Spleen (tissue), 11 donors: ENCODE data around the gene VASN. TPM values are rescaled to one million over a fixed set of nuclear protein-coding genes. Genes with fewer than 3 reads are reported as not detected.

ENCODE experiments used
- DNase-seq: peaks from one replicate; pipeline ENCODE4 v3.0.0-alpha.2; 2020
- H3K27ac ChIP-seq, 8 donors: fragments of 200-600 bp; sonication (generic) in 7 of 8; 1 replicate in 4 of 8; 2 replicates in 4 of 8; pipeline versions ENCODE4 v1.5.0 to v1.8.0; 2016 to 2021; ENCODE audit warnings: inconsistent platforms in 4 of 8, mild to moderate bottlenecking in 4 of 8, moderate library complexity in 1 of 8
- H3K27me3 ChIP-seq, 7 donors: fragments of 200-600 bp; sonication (generic) in 6 of 7; replicated peaks in 1 of 7; 1 replicate in 4 of 7; 2 replicates in 3 of 7; pipeline versions ENCODE4 v1.5.0 to v1.8.0; 2016 to 2021; ENCODE audit warnings: inconsistent platforms in 3 of 7, mild to moderate bottlenecking in 1 of 7
- H3K36me3 ChIP-seq, 6 donors: fragments of 200-600 bp; sonication (generic) in 5 of 6; 1 replicate in 4 of 6; 2 replicates in 2 of 6; pipeline versions ENCODE4 v1.5.0 to v1.8.0; 2016 to 2021; ENCODE audit warnings: inconsistent platforms in 2 of 6
- H3K4me1 ChIP-seq, 6 donors: fragments of 200-600 bp; sonication (generic) in 5 of 6; 1 replicate in 3 of 6; 2 replicates in 3 of 6; pipeline versions ENCODE4 v1.5.0 to v1.8.0; 2016 to 2021; ENCODE audit warnings: inconsistent platforms in 3 of 6
- H3K4me3 ChIP-seq, 8 donors: fragments of 200-600 bp; sonication (generic) in 7 of 8; 1 replicate in 4 of 8; 2 replicates in 4 of 8; pipeline versions ENCODE4 v1.5.0 to v1.8.0; 2016 to 2021; ENCODE audit warnings: inconsistent platforms in 4 of 8, mild to moderate bottlenecking in 4 of 8, moderate library complexity in 2 of 8
- H3K9me3 ChIP-seq, 8 donors: fragments of 200-600 bp; sonication (generic) in 7 of 8; 1 replicate in 4 of 8; 2 replicates in 4 of 8; pipeline versions ENCODE4 v1.5.0 to v1.8.0; 2016 to 2021; ENCODE audit warnings: inconsistent platforms in 4 of 8
- CTCF ChIP-seq, 11 experiments: fragments of 200-600 bp in 7 of 11; fragments of 450-650 bp in 4 of 11; sonication (generic) in 4 of 11; IDR thresholded peaks in 8 of 11; conservative IDR thresholded peaks in 3 of 11; 1 replicate in 7 of 11; 2 replicates in 4 of 11; pipeline versions ENCODE4 v1.4.0 to v1.8.0; 2016 to 2021; ENCODE audit warnings: antibody characterized with exemption in 11 of 11, inconsistent platforms in 4 of 11, mild to moderate bottlenecking in 1 of 11
- POLR2A ChIP-seq, 3 donors: fragments of 450-650 bp; IDR thresholded peaks; one replicate each; pipeline ENCODE4 v1.5.1; 2017; ENCODE audit warnings: antibody characterized with exemption in 3 of 3, mild to moderate bottlenecking in 1 of 3
- POLR2AphosphoS5 ChIP-seq, 3 donors: sonication (generic); formaldehyde crosslinking; IDR thresholded peaks; one replicate each; pipeline ENCODE4 v1.5.1; 2017; ENCODE audit warnings: antibody characterized with exemption in 3 of 3
- WGBS, 5 donors: extraction: QIAGEN DNeasy Blood & Tissue Kit in 3 of 5; methylation state at CpG; one replicate each; pipeline versions ENCODE4 v1.1.5 to v1.1.7; 2013 to 2018; 5-methylcytosine and 5-hydroxymethylcytosine counted together
- intact Hi-C: fragments of 100-400 bp; cut with DNase I; formaldehyde crosslinking; loops from one replicate; pipeline ENCODE4 v1.15.0; 2023; ENCODE audit warnings: low total_unique reads
- polyA plus RNA-seq, 3 donors: library from polyadenylated mRNA; stranded (reverse); fragments of 200-250 nt; gene quantifications; one replicate each; pipeline ENCODE4 v1.2.1, GENCODE V29; 2013
- total RNA-seq, 7 donors: library from RNA; depleted of rRNA in 3 of 7; stranded (reverse); fragments of >200 nt in 3 of 7; fragmentation: NEBNext Ultra II Directional in 4 of 7; extraction: Animal tissue kit (Norgen Biotek cat#: 25700) in 4 of 7; gene quantifications; one replicate each; pipeline versions ENCODE4 v1.1.0 to v1.2.1, GENCODE V29; 2016 to 2021
- donor health status: healthy with polysubstance abuse.
- donor health status: DM: no; HTN: no; CAD: no; lungs with moderate emphysema.
- donor health status: DM: no; HTN: no; CAD: no.
- donor health status: Bipolar disorder and iron deficiency.
- donor health status: healthy.
- donor health status: DM: no; HTN: no; CAD: no.
- donor health status: DM: yes; HTN: yes; CAD: no.

Gene VASN
- total and polyA plus RNA-seq, 10 donors = 2.0 to 24.9 (median 11.2) TPM

GRCh38 chr16:4344983-4345835, 26.4 kb upstream of the VASN start:
- DNase-seq = no peak
- TF ChIP-seq CTCF (IDR thresholded peaks at IDR 0.05 in 8 of 11, conservative IDR thresholded peaks at IDR 0.05 in 3 of 11) = no peak
- TF ChIP-seq POLR2A (IDR thresholded peaks at IDR 0.05) = no peak
- TF ChIP-seq POLR2AphosphoS5 (IDR thresholded peaks at IDR 0.05) = no peak
- intact Hi-C loops = no loop called here
- Histone ChIP-seq H3K4me1 (peaks cover 6 to 72% (median 36%) of the 10 kb centered on the region in 6 donors), H3K27me3 (no peaks in the 10 kb centered on the region), H3K4me3 (peak overlapping the region in 3 of 8 donors; percentile 4 to 53 (median 19)), H3K27ac (peak overlapping the region in 7 of 8 donors; percentile 66 to 94 (median 84)), H3K36me3 (peaks cover 0 to 50% (median 11%) of the 10 kb centered on the region in 6 donors), H3K9me3 (no peaks in the 10 kb centered on the region)
- WGBS, 5 donors = 81 to 94% (median 86%) methylated on average over 23 to 26 of the region's 26 CpGs

GRCh38 chr16:4345836-4346781, 25.5 kb upstream of the VASN start:
- DNase-seq = peak; percentile 81
- Histone ChIP-seq H3K27me3 (no peaks in the 10 kb centered on the region), H3K36me3 (peaks cover 0 to 41% (median 2%) of the 10 kb centered on the region in 6 donors), H3K9me3 (no peaks in the 10 kb centered on the region), H3K4me1 (peaks cover 10 to 75% (median 37%) of the 10 kb centered on the region in 6 donors), H3K27ac (peak overlapping the region in 7 of 8 donors; percentile 66 to 94 (median 84)), H3K4me3 (peak overlapping the region in 3 of 8 donors; percentile 4 to 53 (median 19))
- WGBS, 5 donors = 47 to 75% (median 63%) methylated on average over 14 of the region's 14 CpGs
- intact Hi-C loops = no loop called here
- TF ChIP-seq CTCF (IDR thresholded peaks at IDR 0.05 in 8 of 11, conservative IDR thresholded peaks at IDR 0.05 in 3 of 11) (no peak), POLR2AphosphoS5 (IDR thresholded peaks at IDR 0.05) (peak in 2 of 3 donors; percentile 33 to 61)

GRCh38 chr16:4347010-4347409, 24.6 kb upstream of the VASN start:
- Histone ChIP-seq H3K4me3 (peak overlapping the region in 1 of 8 donors; percentile 27), H3K27ac (peak overlapping the region in 7 of 8 donors; percentile 35 to 94 (median 84)), H3K36me3 (peaks cover 0 to 34% (median 0%) of the 10 kb centered on the region in 6 donors), H3K9me3 (no peaks in the 10 kb centered on the region), H3K27me3 (no peaks in the 10 kb centered on the region), H3K4me1 (peaks cover 13 to 84% (median 43%) of the 10 kb centered on the region in 6 donors)
- intact Hi-C loops = no loop called here
- WGBS, 5 donors = 51 to 86% (median 72%) methylated on average over 7 to 8 of the region's 8 CpGs
- TF ChIP-seq POLR2AphosphoS5 (IDR thresholded peaks at IDR 0.05) (no peak), CTCF (IDR thresholded peaks at IDR 0.05 in 8 of 11, conservative IDR thresholded peaks at IDR 0.05 in 3 of 11) (no peak), POLR2A (IDR thresholded peaks at IDR 0.05) (no peak)
- DNase-seq = no peak
